Epidermal melanocyte (primary cell): ENCODE measurements around the gene HSD3B7.

Experiments
- DNase-seq: peaks from one replicate; pipeline ENCODE4 v3.0.0; 2011; ENCODE audit warnings: low spot score; ENCODE audit not compliant: insufficient read length

HSD3B7 gene

DNA sequence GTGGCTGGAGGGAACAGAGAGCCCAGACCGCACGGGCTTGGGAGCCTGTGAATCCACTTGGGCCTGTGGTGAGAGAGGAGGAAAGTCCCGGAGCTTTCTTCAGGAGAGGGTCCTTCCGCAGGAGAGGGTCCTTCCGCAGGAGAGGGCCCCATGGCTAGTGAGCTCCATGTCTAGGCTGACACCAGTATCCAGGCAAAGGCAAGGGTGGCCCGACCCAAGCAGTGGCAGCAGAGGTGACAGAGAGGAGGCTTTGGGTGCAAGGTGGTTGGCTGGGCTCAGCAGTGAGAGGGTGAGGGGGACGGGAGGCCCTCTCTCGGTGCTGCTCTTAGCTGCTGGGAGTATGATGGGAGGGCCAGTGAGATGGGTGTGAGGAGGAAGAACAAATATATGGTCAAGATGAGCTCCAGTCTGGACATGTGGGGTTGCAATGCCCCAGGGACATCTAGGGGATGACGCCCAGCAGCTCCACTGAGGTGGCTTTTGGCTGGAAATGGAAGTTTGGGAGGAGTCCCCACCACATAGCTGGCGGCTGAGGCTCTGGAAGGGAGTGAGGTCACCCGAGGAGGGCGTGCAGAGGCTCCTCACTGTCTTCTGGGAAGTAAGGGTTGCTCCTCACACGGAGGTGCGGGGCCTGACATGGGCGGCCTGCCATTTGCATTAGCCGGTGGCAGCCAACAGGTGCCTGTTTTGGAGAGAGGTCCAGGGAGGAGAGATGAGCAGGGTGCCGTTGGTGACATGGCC, 2.3 kb upstream of the HSD3B7 start:
- no peak for DNase-seq

DNA sequence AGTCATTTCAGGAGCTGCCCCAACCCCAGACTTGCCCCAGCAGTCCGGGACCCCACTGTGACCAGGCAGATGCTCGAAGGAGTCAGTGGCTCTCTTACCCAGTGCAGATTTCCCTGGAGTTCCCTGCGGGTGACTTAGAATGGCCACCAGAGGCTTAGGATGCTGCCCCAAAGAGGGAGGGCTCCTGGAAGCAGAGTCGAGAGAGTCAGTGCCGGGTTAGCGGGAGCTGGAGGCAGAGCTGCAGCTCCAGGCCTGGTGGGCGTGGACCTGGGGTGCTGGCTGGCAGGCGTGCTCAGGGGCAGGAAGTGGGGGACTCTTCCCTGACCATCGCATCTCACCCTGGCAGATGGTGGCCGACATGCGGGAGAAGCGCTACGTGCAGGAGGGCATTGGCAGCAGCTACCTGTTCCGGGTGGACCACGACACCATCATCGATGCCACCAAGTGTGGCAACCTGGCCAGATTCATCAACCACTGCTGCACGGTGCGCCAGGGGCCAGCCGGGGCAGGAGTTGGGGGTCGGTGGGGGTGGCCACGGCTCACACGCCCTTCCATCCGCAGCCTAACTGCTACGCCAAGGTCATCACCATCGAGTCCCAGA, 1.6 kb upstream of the HSD3B7 start:
- DNase-seq: no peak

DNA sequence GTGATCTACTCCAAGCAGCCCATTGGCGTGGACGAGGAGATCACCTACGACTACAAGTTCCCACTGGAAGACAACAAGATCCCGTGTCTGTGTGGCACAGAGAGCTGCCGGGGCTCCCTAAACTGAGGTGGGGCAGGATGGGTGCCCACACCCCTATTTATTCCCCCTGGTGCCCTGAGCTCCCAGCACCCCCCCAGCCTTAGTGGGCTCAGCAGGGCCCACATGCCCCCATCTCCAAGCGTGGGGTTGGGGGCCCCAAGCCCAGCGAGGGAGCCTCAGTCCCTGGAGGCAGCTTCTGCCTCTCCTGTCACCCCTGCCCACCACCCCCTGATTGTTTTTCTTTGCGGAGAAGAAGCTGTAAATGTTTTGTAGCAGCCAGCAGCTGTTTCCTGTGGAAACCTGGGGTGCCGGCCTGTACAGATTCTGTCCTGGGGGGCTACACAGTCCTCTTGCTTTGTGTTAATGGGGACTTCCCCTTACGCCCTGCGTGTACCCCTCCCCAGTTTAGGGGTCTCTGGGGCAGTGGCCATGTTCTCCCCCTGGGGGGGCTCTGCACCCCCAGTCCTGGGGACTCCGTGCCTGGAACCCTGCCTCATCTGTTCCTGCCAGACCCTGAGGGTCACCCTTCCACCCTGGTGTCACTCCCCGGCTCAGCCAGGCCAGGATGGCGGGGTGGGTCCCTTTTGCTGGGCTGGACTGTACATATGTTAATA, 953 bp upstream of the HSD3B7 start:
- DNase-seq: no peak

GRCh38 chr16:30985401-30986128, 558 bp downstream of the HSD3B7 start:
- no peak for DNase-seq

- no peak for DNase-seq
These were observed 1.4 kb downstream of the HSD3B7 start for GRCh38 chr16:30986129-30986991.

DNA sequence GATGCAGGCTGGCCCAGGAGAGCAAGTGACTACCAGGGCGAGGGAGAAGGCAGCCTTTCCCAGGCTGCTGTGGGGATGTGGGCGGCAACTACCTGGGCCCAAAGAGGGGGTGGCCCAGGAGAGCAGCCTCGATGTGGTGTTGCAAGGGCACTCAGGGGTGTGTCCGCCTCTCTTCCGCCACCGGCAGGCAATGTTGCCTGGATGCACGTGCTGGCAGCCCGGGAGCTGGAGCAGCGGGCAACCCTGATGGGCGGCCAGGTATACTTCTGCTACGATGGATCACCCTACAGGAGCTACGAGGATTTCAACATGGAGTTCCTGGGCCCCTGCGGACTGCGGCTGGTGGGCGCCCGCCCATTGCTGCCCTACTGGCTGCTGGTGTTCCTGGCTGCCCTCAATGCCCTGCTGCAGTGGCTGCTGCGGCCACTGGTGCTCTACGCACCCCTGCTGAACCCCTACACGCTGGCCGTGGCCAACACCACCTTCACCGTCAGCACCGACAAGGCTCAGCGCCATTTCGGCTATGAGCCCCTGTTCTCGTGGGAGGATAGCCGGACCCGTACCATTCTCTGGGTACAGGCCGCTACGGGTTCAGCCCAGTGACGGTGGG, 2.7 kb downstream of the HSD3B7 start:
- no peak for DNase-seq

DNA sequence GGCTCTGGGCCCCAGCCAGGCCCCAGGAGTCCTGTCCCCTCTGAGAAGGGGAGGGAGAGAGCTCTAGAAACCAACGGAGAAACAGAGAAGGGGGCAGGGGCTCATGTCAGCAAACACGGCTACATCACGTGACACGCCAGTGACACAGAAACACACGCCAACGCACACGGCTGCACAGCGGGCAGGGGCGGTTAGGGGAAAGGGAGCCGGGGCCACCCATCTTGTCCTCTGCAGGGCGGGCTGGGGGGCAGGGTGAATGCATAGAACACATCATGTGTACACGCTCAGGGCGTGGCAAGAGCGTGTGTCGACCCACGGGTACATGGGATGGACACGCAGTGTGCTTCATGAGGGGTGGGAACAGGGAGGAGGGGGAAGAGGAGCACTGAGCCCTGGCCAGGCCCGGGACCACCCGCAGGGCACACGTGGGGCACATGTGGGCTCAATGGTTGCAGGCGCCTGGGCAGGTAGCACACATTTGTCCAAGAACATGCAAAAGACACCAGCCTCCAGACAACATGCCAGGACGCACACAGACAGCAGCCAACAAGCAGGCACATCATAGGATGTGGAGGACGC, 4.6 kb downstream of the HSD3B7 start:
- DNase-seq: no peak

DNA sequence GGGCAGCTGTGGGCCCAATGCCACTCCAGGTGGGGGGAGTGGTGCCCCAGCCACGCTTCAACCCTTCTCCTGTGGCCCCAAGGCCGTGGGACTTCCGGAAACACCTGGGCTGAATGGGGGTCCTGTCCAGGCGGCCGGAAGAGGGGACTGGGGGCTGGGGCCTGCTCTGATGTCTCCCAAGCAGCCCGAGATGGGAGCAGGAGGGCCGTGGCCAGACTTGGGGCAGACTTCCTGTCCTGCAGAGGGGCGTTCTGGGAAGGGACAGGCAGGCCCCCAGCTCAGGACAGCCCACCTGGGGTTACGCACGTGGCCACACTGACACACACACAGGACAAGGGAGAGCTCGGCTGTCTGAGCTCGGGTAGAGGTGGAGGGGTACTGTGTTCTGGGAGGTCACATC, 5.1 kb downstream of the HSD3B7 start:
- no peak for DNase-seq

DNA sequence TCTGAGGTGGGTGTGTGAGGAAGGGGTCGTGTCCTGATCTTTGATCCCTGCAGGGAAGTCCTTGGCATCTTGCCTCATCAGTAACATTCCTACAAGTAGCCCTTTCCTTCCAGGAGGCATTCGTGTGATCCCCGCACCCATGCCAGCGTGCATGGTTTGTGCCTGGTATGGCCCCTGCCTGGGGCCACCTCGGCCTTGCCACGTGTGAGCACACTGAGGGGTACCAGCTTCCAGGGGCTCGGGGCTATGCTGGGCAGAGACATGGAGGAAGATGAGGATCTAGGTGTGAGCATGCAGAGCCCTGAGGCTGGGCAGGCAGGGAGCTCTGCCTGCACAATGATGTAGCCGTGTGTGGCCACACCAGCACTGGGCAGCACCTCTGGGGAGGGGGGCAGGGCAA, 6.0 kb downstream of the HSD3B7 start:
- no peak for DNase-seq

DNA sequence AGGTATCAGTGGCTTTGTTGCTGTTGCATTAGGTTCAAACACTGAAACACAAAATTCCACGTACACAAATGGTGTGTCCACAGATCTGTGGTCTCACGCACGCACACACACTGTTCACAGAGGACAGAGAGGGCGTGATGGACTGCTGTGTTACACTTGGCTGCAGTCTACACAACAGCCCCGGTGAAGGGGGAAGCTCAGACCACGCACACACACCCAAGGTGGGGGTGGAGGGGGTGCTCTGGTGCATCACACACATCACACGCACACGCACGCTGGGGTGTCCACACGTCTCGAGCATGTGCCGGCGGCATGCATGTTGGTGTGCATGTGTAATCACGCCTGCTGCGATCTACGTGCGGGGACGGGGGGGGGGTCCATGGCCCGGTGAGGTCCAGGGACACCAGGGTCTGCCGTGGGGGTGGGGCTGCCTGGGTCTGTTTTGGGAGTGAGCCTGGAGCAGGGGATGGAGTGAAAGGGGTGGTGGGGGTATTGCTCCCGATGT, 7.3 kb downstream of the HSD3B7 start:
- no peak for DNase-seq

DNA sequence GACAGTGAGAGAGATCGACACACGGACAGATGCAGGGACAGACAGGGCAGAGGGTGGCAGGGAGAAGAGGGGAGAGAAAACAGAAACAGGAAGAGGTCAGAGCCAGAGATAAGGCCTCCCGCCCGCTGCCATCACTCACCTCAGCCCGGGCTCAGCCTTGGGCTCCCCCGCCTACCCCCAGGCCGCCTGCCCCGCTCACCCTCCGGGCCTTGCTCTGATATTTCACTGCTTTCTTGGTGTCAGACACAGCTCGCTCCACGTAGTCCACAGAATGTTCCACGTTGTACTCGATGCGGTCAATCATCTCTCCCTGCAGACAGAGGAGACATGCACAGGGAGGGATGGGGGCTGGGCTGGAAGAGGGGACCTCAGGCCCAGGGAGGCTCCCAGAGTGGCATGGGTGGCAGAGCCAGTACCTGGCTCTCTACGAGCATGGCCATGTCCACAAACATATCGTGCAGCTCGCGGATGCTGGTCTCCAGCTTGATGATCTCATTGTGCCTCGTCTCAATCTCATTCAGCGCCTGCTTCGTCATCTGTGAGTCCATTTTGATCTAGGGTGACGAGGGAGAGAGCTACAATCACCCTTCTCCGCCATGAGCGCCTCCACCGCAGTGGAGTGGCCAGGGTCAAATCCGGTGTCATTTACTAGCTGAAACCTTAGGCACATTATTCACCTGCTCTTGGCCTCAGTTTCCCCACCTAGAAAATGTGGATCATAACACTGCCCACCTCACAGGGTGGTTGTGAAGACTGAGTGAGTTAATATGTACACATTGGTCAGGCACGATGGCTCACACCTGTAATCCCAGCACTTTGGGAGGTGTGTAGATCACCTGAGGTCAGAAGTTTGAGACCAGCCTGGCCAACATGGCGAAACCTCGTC, 8.2 kb downstream of the HSD3B7 start:
- DNase-seq: no peak

DNA sequence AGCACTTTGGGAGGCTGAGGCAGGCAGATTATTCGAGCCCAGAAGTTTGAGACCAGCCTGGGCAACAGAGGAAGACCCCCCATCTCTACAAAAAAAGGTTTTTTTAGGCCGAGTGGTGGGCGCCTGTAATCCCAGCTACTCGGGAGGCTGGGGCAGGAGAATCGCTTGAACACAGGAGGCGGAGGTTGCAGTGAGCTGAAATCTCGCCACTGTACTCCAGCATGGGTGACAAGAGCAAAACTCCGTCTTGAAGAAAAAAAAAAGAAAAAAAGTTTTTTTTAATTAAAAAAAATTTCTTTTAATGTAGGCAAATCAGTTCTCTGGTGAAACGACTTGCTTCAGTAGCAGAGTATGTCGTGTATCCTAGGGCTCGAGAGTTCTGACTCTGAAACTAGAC, 10.9 kb downstream of the HSD3B7 start:
- no peak for DNase-seq

GRCh38 chr16:30996324-30996984, 11.4 kb downstream of the HSD3B7 start:
- no peak for DNase-seq

GRCh38 chr16:30996985-30997724, 12.1 kb downstream of the HSD3B7 start:
- peak; percentile 94 for DNase-seq

DNA sequence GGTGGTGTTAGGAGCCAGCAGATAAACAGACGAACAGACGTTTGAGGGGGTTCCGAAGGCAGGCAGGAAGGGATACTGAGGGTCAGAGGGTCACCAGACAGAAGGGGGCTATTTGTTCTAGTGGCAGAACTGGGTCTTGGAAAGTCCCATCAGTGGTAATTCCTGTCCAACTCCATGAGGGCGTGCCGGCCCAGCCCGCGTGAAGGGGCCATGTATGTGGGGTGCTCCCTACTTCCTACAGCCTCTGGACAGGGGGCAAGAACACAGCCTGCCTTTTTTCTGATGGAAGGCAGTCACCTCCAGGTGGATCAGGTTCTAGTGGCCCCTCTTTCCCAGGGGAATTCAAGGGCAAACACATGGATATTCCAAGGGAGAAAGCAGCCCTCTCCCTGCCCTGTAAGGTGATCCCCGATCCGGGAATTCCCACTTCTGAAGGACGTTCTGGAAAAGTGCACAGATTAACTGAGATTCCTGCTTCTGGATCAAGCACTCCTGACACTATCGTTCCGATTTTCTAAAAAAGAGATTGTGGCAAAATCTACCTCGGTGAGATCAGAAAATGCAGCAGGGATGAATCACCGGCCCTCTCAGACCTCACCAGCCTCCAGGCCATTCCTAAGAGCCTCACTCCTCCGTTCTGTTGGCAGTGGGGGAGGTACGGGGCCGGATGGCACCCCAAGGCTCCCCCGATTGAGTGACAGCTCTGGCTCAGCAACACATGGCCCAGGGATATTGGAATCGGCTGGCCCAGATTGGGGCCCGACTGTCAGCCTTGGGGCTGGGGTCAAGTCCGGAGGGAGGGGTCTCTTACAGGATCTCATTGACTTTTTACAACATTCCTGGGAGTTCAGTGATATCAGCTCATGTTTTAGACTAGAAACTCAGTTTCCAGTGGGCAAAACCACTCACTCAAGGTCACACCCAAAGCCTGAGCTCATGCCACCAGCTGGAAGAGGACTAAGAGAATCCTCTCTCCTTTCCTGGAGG, 13.0 kb downstream of the HSD3B7 start:
- peak; percentile 67 for DNase-seq
